PC-3 (cell line): Measurements from ENCODE around the gene SGMS1.

Experiments used
- CTCF ChIP-seq: fragments of 300-600 bp; sonication (generic); conservative IDR thresholded peaks from 2 replicates; pipeline ENCODE4 v1.5.1; 2017; ENCODE audit warnings: antibody characterized with exemption, low read depth, mild to moderate bottlenecking, low read length
- EZH2 ChIP-seq: fragments of 300-600 bp; sonication (generic); IDR thresholded peaks from one replicate; pipeline ENCODE4 v1.6.1; 2017; ENCODE audit warnings: antibody characterized with exemption, mild to moderate bottlenecking, low read length; ENCODE audit not compliant: unreplicated experiment

GRCh38 chr10:50648935-50649227, 25.1 kb upstream of the SGMS1 start:
- TF ChIP-seq CTCF: no peak
- TF ChIP-seq EZH2: no peak
